ENCODE measurements around the gene CNIH4. TPM values are rescaled to one million over a fixed set of nuclear protein-coding genes. Genes with fewer than 3 reads are reported as not detected.
"Not testable (repeated sequence)": the region's sequence is repeated elsewhere in the genome, so short reads cannot be mapped to it uniquely, and the experiment has no call there.

Gene CNIH4
- total RNA-seq, 2 experiments from 2014 or later = 24.1 to 28.6 TPM

- DNase-seq (ENCODE audit: low spot score) = no peak
- ChIA-PET CTCF (ENCODE audit: unreplicated experiment) (no interaction called here), POLR2A (interaction anchor here (0.9 to 2.2 kb wide), 4 partner anchors 10 to 54 kb away, joined by 3 to 5 read pairs (median 4); no protein-coding TSS in a partner anchor)
- peaks cover 89% of the 10 kb centered on the region for H3K36me3 ChIP-seq (ENCODE audit: insufficient read depth, low read length)
- TF ChIP-seq EZH2phosphoT487 (IDR thresholded peaks at IDR 0.05; ENCODE audit: borderline replicate concordance, low read depth, low read length) (no peak), CTCF (conservative IDR thresholded peaks at IDR 0.05; ENCODE audit: low read length) (no peak)
- intact Hi-C loops (cut with micrococcal nuclease; ENCODE audit: unreplicated experiment) = no loop called here
- H3K4me3 ChIP-seq (ENCODE audit: low read depth, low read length, poor library complexity, severe bottlenecking) = no peak overlapping the region
- no peaks in the 10 kb centered on the region for H3K9me3 ChIP-seq (ENCODE audit: low read length)
- H3K79me2 ChIP-seq (ENCODE audit: insufficient read depth, low read depth, low read length) = no peaks in the 10 kb centered on the region
- BruUV-seq (replicated peaks) = no TSS peak
- H4K20me1 ChIP-seq (ENCODE audit: insufficient read depth, low read length) = no peaks in the 10 kb centered on the region
- no peak overlapping the region for H3K27ac ChIP-seq (ENCODE audit: low read depth, low read length, poor library complexity, severe bottlenecking)
- no peak overlapping the region for H3K4me2 ChIP-seq (ENCODE audit: low read length)
- H2AFZ ChIP-seq (ENCODE audit: low read length) = no peak overlapping the region
- H3K9me2 ChIP-seq (ENCODE audit: insufficient read depth, low read length) = no peaks in the 10 kb centered on the region
- H3K4me1 ChIP-seq (ENCODE audit: insufficient read depth, low read length, poor library complexity, severe bottlenecking) = no peaks in the 10 kb centered on the region
These were observed 55.1 kb downstream of the CNIH4 start for GRCh38 chr1:224411766-224412165.

GRCh38 chr1:224420106-224420505 lies 63.4 kb downstream of the CNIH4 start:
- Histone ChIP-seq H3K79me2 (ENCODE audit: insufficient read depth, low read depth, low read length) (no peaks in the 10 kb centered on the region; the same call in 1 of the 2 replicates), H3K9me3 (ENCODE audit: low read length) (no peaks in the 10 kb centered on the region), H3K27ac (ENCODE audit: low read depth, low read length, poor library complexity, severe bottlenecking) (no peak overlapping the region), H3K4me1 (ENCODE audit: insufficient read depth, low read length, poor library complexity, severe bottlenecking) (peaks cover 3% of the 10 kb centered on the region), H3K36me3 (ENCODE audit: insufficient read depth, low read length) (peaks cover 97% of the 10 kb centered on the region), H3K4me2 (ENCODE audit: low read length) (no peak overlapping the region), H4K20me1 (ENCODE audit: insufficient read depth, low read length) (no peaks in the 10 kb centered on the region), H2AFZ (ENCODE audit: low read length) (no peak overlapping the region), H3K9me2 (ENCODE audit: insufficient read depth, low read length) (no peaks in the 10 kb centered on the region), H3K4me3 (ENCODE audit: low read depth, low read length, poor library complexity, severe bottlenecking) (no peak overlapping the region)
- no peak for DNase-seq (ENCODE audit: low spot score)
- ChIA-PET POLR2A (no interaction called here), CTCF (ENCODE audit: unreplicated experiment) (no interaction called here)
- no peak for TF ChIP-seq CTCF (conservative IDR thresholded peaks at IDR 0.05; ENCODE audit: low read length)
- TF ChIP-seq EZH2phosphoT487 (IDR thresholded peaks at IDR 0.05; ENCODE audit: borderline replicate concordance, low read depth, low read length) = no peak
- BruUV-seq (replicated peaks) = no TSS peak
- intact Hi-C loops (cut with micrococcal nuclease; ENCODE audit: unreplicated experiment) = no loop called here

- no peak for TF ChIP-seq CTCF (conservative IDR thresholded peaks at IDR 0.05; ENCODE audit: low read length)
- TF ChIP-seq EZH2phosphoT487 (IDR thresholded peaks at IDR 0.05; ENCODE audit: borderline replicate concordance, low read depth, low read length) = no peak
- Histone ChIP-seq H3K36me3 (ENCODE audit: insufficient read depth, low read length) (peaks cover 95% of the 10 kb centered on the region), H4K20me1 (ENCODE audit: insufficient read depth, low read length) (no peaks in the 10 kb centered on the region; the same call in 1 of the 2 replicates), H3K27ac (ENCODE audit: low read depth, low read length, poor library complexity, severe bottlenecking) (peak overlapping the region; percentile 14), H3K79me2 (ENCODE audit: insufficient read depth, low read depth, low read length) (peaks cover 49% of the 10 kb centered on the region), H3K9me2 (ENCODE audit: insufficient read depth, low read length) (no peaks in the 10 kb centered on the region), H2AFZ (ENCODE audit: low read length) (no peak overlapping the region), H3K4me2 (ENCODE audit: low read length) (0 out of 2 replicates have a peak overlapping the region, but pooled peaks have one; percentile 24), H3K9me3 (ENCODE audit: low read length) (no peaks in the 10 kb centered on the region), H3K4me3 (ENCODE audit: low read depth, low read length, poor library complexity, severe bottlenecking) (no peak overlapping the region), H3K4me1 (ENCODE audit: insufficient read depth, low read length, poor library complexity, severe bottlenecking) (peaks cover 23% of the 10 kb centered on the region)
- no peak for DNase-seq (ENCODE audit: low spot score)
- POLR2A ChIA-PET = interaction anchor here (1.0 to 3.2 kb wide), 6 partner anchors 8 to 68 kb away, joined by 3 to 16 read pairs (median 4); partner anchors contain the start of gene WDR26
- CTCF ChIA-PET (ENCODE audit: unreplicated experiment) = no interaction called here
- no TSS peak for BruUV-seq (replicated peaks)
- intact Hi-C loops (cut with micrococcal nuclease; ENCODE audit: unreplicated experiment) = no loop called here
These were observed 68.7 kb downstream of the CNIH4 start for GRCh38 chr1:224425279-224425884.

- H3K27ac ChIP-seq (ENCODE audit: low read depth, low read length, poor library complexity, severe bottlenecking); H4K20me1 ChIP-seq (ENCODE audit: insufficient read depth, low read length); BruUV-seq (replicated peaks); H3K9me2 ChIP-seq (ENCODE audit: insufficient read depth, low read length); CTCF ChIA-PET (ENCODE audit: unreplicated experiment); H3K4me2 ChIP-seq (ENCODE audit: low read length); H3K9me3 ChIP-seq (ENCODE audit: low read length); intact Hi-C loops (cut with micrococcal nuclease; ENCODE audit: unreplicated experiment); DNase-seq (ENCODE audit: low spot score); H3K4me3 ChIP-seq (ENCODE audit: low read depth, low read length, poor library complexity, severe bottlenecking); H2AFZ ChIP-seq (ENCODE audit: low read length): not testable (repeated sequence)
- POLR2A ChIA-PET = interaction anchor here (0.6 to 1.4 kb wide), 3 partner anchors 17 to 943 kb away, joined by 4 to 7 read pairs (median 6); no protein-coding TSS in a partner anchor
- Histone ChIP-seq H3K4me1 (ENCODE audit: insufficient read depth, low read length, poor library complexity, severe bottlenecking) (peaks cover 37% of the 10 kb centered on the region), H3K36me3 (ENCODE audit: insufficient read depth, low read length) (peaks cover 93% of the 10 kb centered on the region), H3K79me2 (ENCODE audit: insufficient read depth, low read depth, low read length) (peaks cover 64% of the 10 kb centered on the region)
These were observed 70.2 kb downstream of the CNIH4 start for GRCh38 chr1:224426869-224427268.
